ENCODE measurements around the gene SHISA5. TPM values are rescaled to one million over a fixed set of nuclear protein-coding genes. Genes with fewer than 3 reads are reported as not detected.

Gene SHISA5
- polyA plus RNA-seq, 3 donors = 147 to 266 (median 242) TPM

- H3K27ac Mint-ChIP-seq = peak overlapping the region; percentile 95 to 100 (median 97)
- peak overlapping the region in 1 of 2 donors; percentile 67 for H3K4me3 Mint-ChIP-seq
- no CpG with 5 or more reads among the region's 5 CpGs for WGBS (ENCODE audit: insufficient coverage)
- Histone ChIP-seq H3K9ac (ENCODE audit: insufficient read depth, low read length, poor library complexity, severe bottlenecking) (peak overlapping the region; percentile 88), H3K27me3 (ENCODE audit: control insufficient read depth in 2 of 2, insufficient read depth in 2 of 2, low read length in 2 of 2) (no peaks in the 10 kb centered on the region), H3K36me3 (replicated peaks in 1 of 2; ENCODE audit: control insufficient read depth in 1 of 2, insufficient read depth in 2 of 2, low read length in 2 of 2) (peaks cover 28 to 55% of the 10 kb centered on the region in 2 donors), H3K27ac (ENCODE audit: low read depth in 1 of 2, low read length in 2 of 2) (peak overlapping the region; percentile 88 to 99), H3K4me3 (replicated peaks in 1 of 3; ENCODE audit: low read depth in 2 of 3, low read length in 3 of 3) (peak overlapping the region in 1 of 3 experiments; percentile 82), H3K9me3 (replicated peaks in 1 of 2; ENCODE audit: control insufficient read depth in 1 of 2, insufficient read depth in 1 of 2, low read length in 2 of 2) (no peaks in the 10 kb centered on the region), H2AFZ (ENCODE audit: insufficient read depth, low read depth, low read length, poor library complexity, severe bottlenecking) (peak overlapping the region; percentile 85), H3K79me2 (ENCODE audit: insufficient read depth, low read length) (peaks cover 47% of the 10 kb centered on the region), H3K4me1 (ENCODE audit: control insufficient read depth in 1 of 2, insufficient read depth in 2 of 2, low read length in 2 of 2) (peaks cover 45 to 52% of the 10 kb centered on the region in 2 donors), H3K4me2 (replicated peaks; ENCODE audit: extremely low read depth, low read length, poor library complexity, severe bottlenecking) (peak overlapping the region; percentile 90), H4K20me1 (ENCODE audit: insufficient read depth, low read length) (peaks cover 13% of the 10 kb centered on the region)
- H3K4me1 Mint-ChIP-seq = peaks cover 38% of the 10 kb centered on the region
- no peaks in the 10 kb centered on the region for H3K27me3 Mint-ChIP-seq (ENCODE audit: low read depth in 3 of 3)
- DNase-seq = no peak
- H3K9me3 Mint-ChIP-seq = no peaks in the 10 kb centered on the region
- H3K36me3 Mint-ChIP-seq = peaks cover 44 to 63% of the 10 kb centered on the region in 2 donors
- intact Hi-C loops (cut with micrococcal nuclease) = no loop called here
- TF ChIP-seq, protein P1, sequence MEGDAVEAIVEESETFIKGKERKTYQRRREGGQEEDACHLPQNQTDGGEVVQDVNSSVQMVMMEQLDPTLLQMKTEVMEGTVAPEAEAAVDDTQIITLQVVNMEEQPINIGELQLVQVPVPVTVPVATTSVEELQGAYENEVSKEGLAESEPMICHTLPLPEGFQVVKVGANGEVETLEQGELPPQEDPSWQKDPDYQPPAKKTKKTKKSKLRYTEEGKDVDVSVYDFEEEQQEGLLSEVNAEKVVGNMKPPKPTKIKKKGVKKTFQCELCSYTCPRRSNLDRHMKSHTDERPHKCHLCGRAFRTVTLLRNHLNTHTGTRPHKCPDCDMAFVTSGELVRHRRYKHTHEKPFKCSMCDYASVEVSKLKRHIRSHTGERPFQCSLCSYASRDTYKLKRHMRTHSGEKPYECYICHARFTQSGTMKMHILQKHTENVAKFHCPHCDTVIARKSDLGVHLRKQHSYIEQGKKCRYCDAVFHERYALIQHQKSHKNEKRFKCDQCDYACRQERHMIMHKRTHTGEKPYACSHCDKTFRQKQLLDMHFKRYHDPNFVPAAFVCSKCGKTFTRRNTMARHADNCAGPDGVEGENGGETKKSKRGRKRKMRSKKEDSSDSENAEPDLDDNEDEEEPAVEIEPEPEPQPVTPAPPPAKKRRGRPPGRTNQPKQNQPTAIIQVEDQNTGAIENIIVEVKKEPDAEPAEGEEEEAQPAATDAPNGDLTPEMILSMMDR (IDR thresholded peaks at IDR 0.05) = no peak
These were observed 30.4 kb downstream of the SHISA5 start for GRCh38 chr3:48473617-48473952.

DNA sequence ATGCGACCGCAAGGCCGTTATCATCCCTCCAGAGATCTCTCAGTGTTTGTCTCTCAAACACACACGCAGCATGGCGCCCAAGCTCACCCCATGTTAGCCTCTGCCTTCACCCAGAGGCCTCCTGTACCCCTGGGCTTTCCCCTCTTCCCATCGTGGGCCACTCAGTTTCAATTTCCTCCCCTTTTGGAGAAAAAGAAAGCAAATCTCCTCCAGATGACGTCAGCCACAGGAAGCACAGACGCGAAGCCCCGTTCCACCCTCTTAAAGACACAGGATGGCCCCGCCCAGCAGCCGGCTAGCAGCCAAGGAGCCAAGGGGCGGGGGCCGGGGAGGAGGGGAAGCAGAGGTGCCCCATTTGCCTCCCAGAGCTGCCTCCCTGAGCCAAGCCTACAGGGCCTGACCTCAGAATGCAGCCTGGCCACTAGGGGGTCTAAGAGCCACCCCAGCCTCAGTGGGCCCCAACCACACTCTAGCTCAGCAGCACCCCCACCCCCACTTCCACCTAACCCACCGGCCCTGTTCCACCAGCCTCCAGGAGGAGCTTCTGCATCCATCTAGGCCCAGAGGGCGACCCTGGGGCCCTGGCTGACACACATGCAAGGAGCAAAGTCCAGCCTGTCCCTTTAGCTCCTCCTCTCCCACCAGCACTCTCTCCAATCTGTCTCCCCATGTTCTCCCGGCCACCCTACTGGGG is 30.9 kb downstream of the SHISA5 start:
- Histone ChIP-seq H3K4me3 (replicated peaks in 1 of 3; ENCODE audit: low read depth in 2 of 3, low read length in 3 of 3) (peak overlapping the region; percentile 44 to 82 (median 48)), H3K27ac (ENCODE audit: low read depth in 1 of 2, low read length in 2 of 2) (peak overlapping the region; percentile 88 to 99), H3K9me3 (replicated peaks in 1 of 2; ENCODE audit: control insufficient read depth in 1 of 2, insufficient read depth in 1 of 2, low read length in 2 of 2) (no peaks in the 10 kb centered on the region), H3K4me1 (ENCODE audit: control insufficient read depth in 1 of 2, insufficient read depth in 2 of 2, low read length in 2 of 2) (peaks cover 50 to 57% of the 10 kb centered on the region in 2 donors), H3K4me2 (replicated peaks; ENCODE audit: extremely low read depth, low read length, poor library complexity, severe bottlenecking) (peak overlapping the region; percentile 90), H3K27me3 (ENCODE audit: control insufficient read depth in 2 of 2, insufficient read depth in 2 of 2, low read length in 2 of 2) (no peaks in the 10 kb centered on the region), H3K79me2 (ENCODE audit: insufficient read depth, low read length) (peaks cover 52% of the 10 kb centered on the region), H3K9ac (ENCODE audit: insufficient read depth, low read length, poor library complexity, severe bottlenecking) (peak overlapping the region; percentile 88), H4K20me1 (ENCODE audit: insufficient read depth, low read length) (peaks cover 8% of the 10 kb centered on the region), H2AFZ (ENCODE audit: insufficient read depth, low read depth, low read length, poor library complexity, severe bottlenecking) (peak overlapping the region; percentile 85), H3K36me3 (replicated peaks in 1 of 2; ENCODE audit: control insufficient read depth in 1 of 2, insufficient read depth in 2 of 2, low read length in 2 of 2) (peaks cover 32 to 55% of the 10 kb centered on the region in 2 donors)
- peak; percentile 97 to 99 (median 98) for DNase-seq
- no peaks in the 10 kb centered on the region for H3K27me3 Mint-ChIP-seq (ENCODE audit: low read depth in 3 of 3)
- H3K36me3 Mint-ChIP-seq = peaks cover 44 to 63% of the 10 kb centered on the region in 2 donors
- H3K27ac Mint-ChIP-seq = peak overlapping the region; percentile 95 to 100 (median 97)
- TF ChIP-seq, protein P1 (IDR thresholded peaks at IDR 0.05) = peak; percentile 49
- peak overlapping the region; percentile 89 to 96 for H3K4me3 Mint-ChIP-seq
- WGBS (ENCODE audit: insufficient coverage) = 4% methylated on average over 14 of the region's 17 CpGs
- intact Hi-C loops (cut with micrococcal nuclease) = no loop called here
- peaks cover 43% of the 10 kb centered on the region for H3K4me1 Mint-ChIP-seq
- no peaks in the 10 kb centered on the region for H3K9me3 Mint-ChIP-seq

Data from CD14-positive monocyte (primary cell).